Activated CD8-positive, alpha-beta memory T cell treated with anti-CD3 and anti-CD28 coated beads for 4 hours (primary cell): ENCODE results near the gene NLRP8.
"Not testable (repeated sequence)": the region's sequence is repeated elsewhere in the genome, so short reads cannot be mapped to it uniquely, and the experiment has no call there.

Experiments
- DNase-seq, 2 donors: peaks; one replicate each; pipeline ENCODE4 v3.0.0-alpha.2; 2020; ENCODE audit warnings: low read depth in 2 of 2

The NLRP8 gene

GRCh38 chr19:55973982-55974381 is 26.4 kb downstream of the NLRP8 start:
- no peak for DNase-seq

GRCh38 chr19:55980415-55980814 is 32.8 kb downstream of the NLRP8 start:
- no peak for DNase-seq

GRCh38 chr19:55985254-55985653 is 37.6 kb downstream of the NLRP8 start:
- no peak for DNase-seq

GRCh38 chr19:55986487-55986886 is 38.9 kb downstream of the NLRP8 start, which contains the start of gene NLRP5:
NLRP5 (plus strand) TSS chr19:55986775.
- no peak for DNase-seq

- DNase-seq: no peak
These were observed 43.2 kb downstream of the NLRP8 start for GRCh38 chr19:55990831-55991230.

- no peak for DNase-seq
These were observed 45.9 kb downstream of the NLRP8 start for GRCh38 chr19:55993492-55993891.

- no peak for DNase-seq
These were observed 67.1 kb downstream of the NLRP8 start for GRCh38 chr19:56014765-56015164.

- no peak for DNase-seq
These were observed 68.1 kb downstream of the NLRP8 start for GRCh38 chr19:56015756-56016155.

GRCh38 chr19:56019325-56019724 is 71.7 kb downstream of the NLRP8 start:
- DNase-seq: not testable (repeated sequence)

- not testable (repeated sequence) for DNase-seq
These were observed 72.8 kb downstream of the NLRP8 start for GRCh38 chr19:56020355-56020975.

- no peak for DNase-seq
These were observed 79.1 kb downstream of the NLRP8 start for GRCh38 chr19:56026769-56027168.
